Mucosa of rectum (tissue), 2 donors: ENCODE measurements around the gene NDUFS4.
"Not testable (repeated sequence)": the region's sequence is repeated elsewhere in the genome, so short reads cannot be mapped to it uniquely, and the experiment has no call there.

Experiments used
- H3K27ac ChIP-seq, 2 donors: one replicate each; pipeline ENCODE4 v1.7.0; 2013; ENCODE audit warnings: inconsistent platforms in 2 of 2, low read depth in 2 of 2, low read length in 2 of 2
- H3K27me3 ChIP-seq, 2 donors: one replicate each; pipeline ENCODE4 v1.7.0; 2013; ENCODE audit warnings: low read length in 2 of 2; ENCODE audit not compliant: control insufficient read depth in 2 of 2, insufficient read depth in 2 of 2
- H3K36me3 ChIP-seq, 2 donors: one replicate each; pipeline ENCODE4 v1.7.0; 2013; ENCODE audit warnings: low read length in 2 of 2; ENCODE audit not compliant: control insufficient read depth in 2 of 2, insufficient read depth in 2 of 2
- H3K4me1 ChIP-seq, 2 donors: one replicate each; pipeline ENCODE4 v1.7.0; 2013; ENCODE audit warnings: low read length in 2 of 2, mild to moderate bottlenecking in 1 of 2; ENCODE audit not compliant: control insufficient read depth in 2 of 2, insufficient read depth in 2 of 2
- H3K4me3 ChIP-seq, 2 donors: one replicate each; pipeline ENCODE4 v1.7.0; 2013; ENCODE audit warnings: low read length in 2 of 2
- H3K9ac ChIP-seq, 2 donors: one replicate each; pipeline ENCODE4 v1.7.0; 2013; ENCODE audit warnings: low read length in 2 of 2, low read depth in 1 of 2, mild to moderate bottlenecking in 1 of 2
- H3K9me3 ChIP-seq, 2 donors: one replicate each; pipeline ENCODE4 v1.7.0; 2013; ENCODE audit warnings: low read length in 2 of 2; ENCODE audit not compliant: control insufficient read depth in 2 of 2
- donor health status: healthy.
- donor health status: Normal muscosa, but diverticular disease.

NDUFS4 gene

DNA sequence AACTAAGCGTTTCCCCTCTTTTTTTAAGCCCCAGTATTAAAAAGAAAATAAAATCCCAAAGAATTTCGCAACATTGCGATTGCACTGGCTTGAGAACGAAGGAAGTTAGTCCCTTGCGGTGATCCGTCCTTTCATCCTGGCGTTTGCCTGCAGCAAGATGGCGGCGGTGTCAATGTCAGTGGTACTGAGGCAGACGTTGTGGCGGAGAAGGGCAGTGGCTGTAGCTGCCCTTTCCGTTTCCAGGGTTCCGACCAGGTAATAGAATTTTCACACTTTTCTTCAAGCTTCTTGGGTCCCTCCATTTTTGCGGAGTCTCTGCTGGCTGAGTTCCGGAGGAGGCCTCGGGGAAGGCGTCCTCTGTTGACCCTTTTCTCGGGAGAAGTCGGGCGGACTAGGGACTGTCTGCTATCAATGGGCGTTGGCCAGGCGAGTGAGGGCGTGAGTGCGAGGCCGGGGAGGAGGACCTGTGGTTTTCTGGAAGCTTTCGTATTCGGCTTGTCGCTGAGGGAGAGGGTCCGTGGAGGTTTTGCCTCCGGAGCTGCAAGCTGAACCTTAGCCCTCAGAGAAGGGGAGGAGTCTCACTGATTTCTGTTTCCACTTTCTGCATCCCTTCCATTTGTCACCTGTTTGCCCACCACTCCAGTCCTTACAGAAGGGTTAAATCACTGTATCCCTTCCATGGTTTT is at the start of gene NDUFS4:
TSS of gene NDUFS4 (plus strand) at position 134 of the 686 bp plus-strand sequence. CDS start at position 158, 24 bp downstream.
- peak within 1 kb of the TSS; percentile 83 to 89 for H3K27ac ChIP-seq
- no peaks in the 10 kb centered on the region for H3K27me3 ChIP-seq
- no peaks in the 10 kb centered on the region for H3K36me3 ChIP-seq
- H3K9ac ChIP-seq, result peak within 1 kb of the TSS; percentile 83 to 96
- peaks cover 0 to 2% of the 10 kb centered on the region in 2 donors for H3K9me3 ChIP-seq
- peak within 1 kb of the TSS; percentile 87 to 98 for H3K4me3 ChIP-seq
- H3K4me1 ChIP-seq, result peaks cover 0 to 7% of the 10 kb centered on the region in 2 donors

DNA sequence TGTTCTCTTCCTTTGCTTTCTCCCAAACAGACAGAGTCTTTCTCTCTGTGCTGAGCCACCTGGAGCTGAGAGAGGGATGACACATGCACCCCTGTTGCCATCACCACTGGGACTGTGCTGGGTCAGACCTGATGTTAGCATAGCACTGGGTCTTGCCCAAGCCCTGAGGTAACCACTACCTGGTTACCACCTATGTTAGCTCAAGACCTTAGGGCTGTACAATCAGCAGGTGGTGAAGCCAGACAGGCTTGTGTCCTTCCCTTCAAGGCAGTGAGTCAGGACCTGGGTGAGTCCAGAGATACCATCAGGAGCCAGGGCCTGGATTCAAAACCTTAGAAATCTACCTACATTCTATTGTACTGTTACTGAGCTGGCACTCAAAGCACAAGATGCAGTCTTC is 47.9 kb upstream of the NDUFS4 start:
- no peaks in the 10 kb centered on the region for H3K27me3 ChIP-seq
- H3K27ac ChIP-seq, result no peak overlapping the region
- H3K9me3 ChIP-seq, result peaks cover 0 to 4% of the 10 kb centered on the region in 2 donors
- no peaks in the 10 kb centered on the region for H3K4me1 ChIP-seq
- no peak overlapping the region for H3K9ac ChIP-seq
- no peaks in the 10 kb centered on the region for H3K36me3 ChIP-seq
- no peak overlapping the region for H3K4me3 ChIP-seq

DNA sequence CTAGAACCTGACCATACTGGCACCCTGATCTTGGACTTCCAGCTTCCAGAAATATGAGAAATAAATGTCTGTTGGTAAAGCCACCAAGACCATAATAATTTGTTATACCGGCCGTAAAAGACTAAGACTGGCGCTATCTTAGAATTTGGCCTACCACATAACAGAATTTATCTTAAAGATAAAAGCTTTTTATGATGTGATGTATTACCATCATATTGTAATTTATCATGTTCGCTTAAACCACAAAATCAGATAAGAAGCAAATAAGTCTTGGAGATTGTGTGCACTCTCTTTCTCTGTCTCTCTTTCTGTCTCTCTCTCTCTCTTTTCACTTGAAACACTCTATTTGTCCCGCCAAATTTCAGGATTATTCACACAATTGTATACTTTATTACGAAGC is 44.5 kb upstream of the NDUFS4 start:
- no peak overlapping the region for H3K9ac ChIP-seq
- no peak overlapping the region for H3K4me3 ChIP-seq
- no peak overlapping the region for H3K27ac ChIP-seq
- H3K36me3 ChIP-seq, result no peaks in the 10 kb centered on the region
- no peaks in the 10 kb centered on the region for H3K9me3 ChIP-seq
- no peaks in the 10 kb centered on the region for H3K4me1 ChIP-seq
- H3K27me3 ChIP-seq, result peaks cover 0 to 3% of the 10 kb centered on the region in 2 donors

DNA sequence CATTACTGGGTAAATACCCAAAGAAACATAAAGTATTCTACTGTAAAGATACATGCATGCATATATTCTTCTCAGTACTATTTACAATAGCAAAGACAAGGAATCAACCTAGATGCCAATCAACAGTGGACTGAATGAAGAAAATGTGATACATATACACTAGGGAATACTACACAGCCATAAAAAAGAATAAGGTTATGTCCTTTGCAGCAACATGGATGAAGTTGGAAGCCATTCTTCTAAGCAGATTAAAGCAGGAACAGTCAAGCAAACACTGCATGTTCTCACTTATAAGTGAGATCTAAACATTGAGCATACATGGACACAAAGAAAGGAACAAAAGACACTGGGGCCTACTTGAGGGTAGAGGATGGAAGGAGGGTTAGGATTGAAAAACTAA is 39.6 kb upstream of the NDUFS4 start:
- Histone ChIP-seq H3K4me3 (no peak overlapping the region), H3K36me3 (no peaks in the 10 kb centered on the region), H3K27me3 (peaks cover 0 to 3% of the 10 kb centered on the region in 2 donors), H3K9ac (no peak overlapping the region), H3K9me3 (no peaks in the 10 kb centered on the region), H3K27ac (no peak overlapping the region), H3K4me1 (no peaks in the 10 kb centered on the region)

DNA sequence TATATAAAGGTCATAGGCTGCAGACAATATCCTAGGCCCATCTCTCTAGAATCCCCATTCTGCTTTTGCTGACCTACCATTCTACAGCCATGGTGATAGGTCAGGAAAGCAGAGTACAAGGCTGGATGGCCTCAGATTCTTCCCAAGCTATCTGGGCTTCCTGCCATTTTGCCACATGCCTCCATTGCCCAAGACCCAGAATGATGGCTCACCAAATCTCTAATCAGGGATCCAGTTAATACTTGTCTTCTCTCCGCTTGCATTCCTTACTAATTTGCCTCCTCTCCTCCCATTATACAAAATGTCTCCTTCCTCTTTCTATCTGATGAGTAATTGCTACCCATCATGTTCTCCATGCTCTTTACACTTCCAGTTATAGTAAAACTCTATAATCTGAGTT is 22.7 kb upstream of the NDUFS4 start:
- H3K4me1 ChIP-seq, result no peaks in the 10 kb centered on the region
- H3K4me3 ChIP-seq, result no peak overlapping the region
- H3K9ac ChIP-seq, result no peak overlapping the region
- H3K27ac ChIP-seq, result no peak overlapping the region
- H3K36me3 ChIP-seq, result no peaks in the 10 kb centered on the region
- H3K27me3 ChIP-seq, result peaks cover 0 to 2% of the 10 kb centered on the region in 2 donors
- H3K9me3 ChIP-seq, result no peaks in the 10 kb centered on the region

DNA sequence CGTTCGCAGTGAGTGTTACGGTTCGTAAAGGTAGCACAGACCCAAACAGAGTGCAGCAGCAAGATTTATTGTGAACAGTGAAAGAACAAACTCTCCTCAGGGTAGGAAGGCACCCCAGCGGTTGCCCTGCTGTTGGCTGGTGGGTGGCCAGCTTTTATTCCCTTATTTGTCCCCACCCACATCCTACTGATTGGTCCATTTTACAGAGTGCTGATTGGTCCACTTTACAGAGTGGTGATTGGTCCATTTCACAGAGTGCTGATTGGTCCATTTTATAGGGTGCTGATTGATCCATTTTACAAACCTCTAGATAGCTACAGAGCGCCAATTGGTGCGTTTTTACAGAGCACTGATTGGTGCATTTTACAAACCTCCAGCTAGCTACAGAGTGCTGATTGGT is 19.7 kb upstream of the NDUFS4 start:
- H3K9ac ChIP-seq, H3K9me3 ChIP-seq, H3K27me3 ChIP-seq, H3K4me3 ChIP-seq, H3K36me3 ChIP-seq, H3K27ac ChIP-seq, H3K4me1 ChIP-seq: not testable (repeated sequence)

DNA sequence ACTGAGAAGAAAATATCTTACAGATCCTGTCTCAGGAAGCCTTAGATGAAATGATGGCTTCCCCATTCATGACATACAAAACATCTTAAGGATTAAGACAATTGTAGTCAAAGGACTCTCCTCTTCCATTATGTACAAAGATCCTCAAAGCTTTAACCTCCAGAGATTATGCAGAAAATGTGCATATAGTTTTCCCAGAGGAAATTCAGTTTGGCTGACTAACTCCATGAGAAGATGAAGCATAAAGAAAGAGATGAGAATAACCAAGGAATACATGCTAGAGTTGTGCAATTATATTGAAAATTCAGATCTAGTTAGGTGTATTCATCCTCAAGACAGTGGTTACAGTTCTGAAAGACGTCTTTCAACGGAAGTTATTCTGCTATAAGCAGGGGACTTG is 18.6 kb upstream of the NDUFS4 start:
- Histone ChIP-seq H3K4me3 (no peak overlapping the region), H3K9me3 (no peaks in the 10 kb centered on the region), H3K36me3 (no peaks in the 10 kb centered on the region), H3K27me3 (no peaks in the 10 kb centered on the region), H3K4me1 (peaks cover 0 to 2% of the 10 kb centered on the region in 2 donors), H3K27ac (no peak overlapping the region), H3K9ac (no peak overlapping the region)

DNA sequence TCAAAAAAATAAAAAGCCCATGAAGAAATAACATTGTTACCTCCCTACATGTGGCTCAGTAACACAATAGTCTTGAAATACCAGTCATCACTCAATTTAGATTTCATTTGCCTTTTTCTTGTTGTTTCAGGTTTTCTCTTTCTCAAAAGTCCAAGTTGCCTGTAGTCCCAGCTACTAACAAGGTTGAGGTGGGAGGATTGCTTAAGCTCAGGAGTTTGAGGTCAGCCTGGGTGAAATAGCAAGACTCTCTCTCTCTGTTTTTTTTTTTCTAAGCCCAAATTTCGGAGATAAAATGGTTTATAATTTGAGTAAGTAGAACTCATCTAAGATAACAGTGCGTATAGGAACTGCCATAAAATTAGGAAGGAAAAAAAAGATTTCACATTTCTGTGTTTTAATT is 17.5 kb upstream of the NDUFS4 start:
- Histone ChIP-seq H3K27me3 (no peaks in the 10 kb centered on the region), H3K4me1 (peaks cover 2 to 10% of the 10 kb centered on the region in 2 donors), H3K9me3 (no peaks in the 10 kb centered on the region), H3K9ac (no peak overlapping the region), H3K27ac (no peak overlapping the region), H3K4me3 (no peak overlapping the region), H3K36me3 (no peaks in the 10 kb centered on the region)

DNA sequence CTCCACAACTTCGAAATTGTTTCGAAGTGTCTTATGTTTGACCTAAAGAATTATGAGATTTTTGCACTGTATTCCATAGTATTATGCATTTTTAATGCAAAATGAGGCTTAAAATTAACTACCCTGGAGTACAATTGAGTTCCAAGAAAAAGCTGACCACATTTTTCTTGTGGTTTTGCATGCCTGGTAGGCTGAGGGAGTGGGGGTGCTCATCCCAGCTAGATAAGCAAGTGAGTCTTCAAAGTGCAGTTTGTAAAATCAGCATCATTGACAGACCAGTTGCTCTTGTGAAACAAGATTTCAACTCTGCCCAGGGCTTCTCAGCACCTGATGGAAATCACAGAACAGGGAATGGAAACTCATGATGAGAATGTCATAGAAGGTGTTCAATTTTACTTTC is 17.0 kb upstream of the NDUFS4 start:
- Histone ChIP-seq H3K4me3 (no peak overlapping the region), H3K9me3 (no peaks in the 10 kb centered on the region), H3K4me1 (peaks cover 2 to 13% of the 10 kb centered on the region in 2 donors), H3K27me3 (no peaks in the 10 kb centered on the region), H3K36me3 (no peaks in the 10 kb centered on the region), H3K9ac (no peak overlapping the region), H3K27ac (no peak overlapping the region)

DNA sequence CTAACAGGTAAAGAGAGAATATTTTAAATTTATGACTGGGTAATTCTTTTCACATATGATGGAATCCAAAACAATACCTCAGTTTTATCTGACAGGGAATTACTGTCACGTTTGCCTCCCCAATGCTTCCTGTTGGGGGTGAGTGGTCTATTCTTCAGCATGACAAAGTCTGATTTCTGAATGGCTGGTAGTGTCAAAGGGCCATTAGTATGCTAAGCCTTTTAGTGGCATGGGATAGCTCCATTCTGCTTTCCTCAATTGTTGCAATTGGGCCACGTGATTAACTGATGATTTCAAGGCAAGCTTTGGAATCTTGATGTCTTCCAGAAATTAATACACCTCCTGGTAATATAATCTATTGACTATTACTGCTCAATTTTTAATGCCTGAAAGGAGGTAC is 14.7 kb upstream of the NDUFS4 start:
- H3K9me3 ChIP-seq, result no peaks in the 10 kb centered on the region
- H3K27me3 ChIP-seq, result no peaks in the 10 kb centered on the region
- H3K9ac ChIP-seq, result no peak overlapping the region
- no peak overlapping the region for H3K27ac ChIP-seq
- peaks cover 2 to 17% of the 10 kb centered on the region in 2 donors for H3K4me1 ChIP-seq
- H3K36me3 ChIP-seq, result no peaks in the 10 kb centered on the region
- no peak overlapping the region for H3K4me3 ChIP-seq
